K562 (cell line): ENCODE data around the gene NOSTRIN. TPM values are rescaled to one million over a fixed set of nuclear protein-coding genes. Genes with fewer than 3 reads are reported as not detected.
A peak's percentile ranks its signal among the peaks of the same experiment; 100 is the strongest.

Source experiments
- ATF1 ChIP-seq, 2 experiments: fragments of 450-650 bp in 1 of 2; IDR thresholded peaks; 2 replicates each; pipeline ENCODE4 v1.6.1; 2016; ENCODE audit warnings: missing compliant biosample characterization in 1 of 2, missing genetic modification characterization in 1 of 2
- CSDE1 ChIP-seq, 2 experiments: fragments of 450-650 bp; IDR thresholded peaks; 2 replicates each; pipeline ENCODE4 v1.6.1; 2016; ENCODE audit warnings: mild to moderate bottlenecking in 1 of 2
- EP400 ChIP-seq: fragments of 450-650 bp; IDR thresholded peaks from 2 replicates; pipeline ENCODE4 v1.6.1; 2017; ENCODE audit warnings: antibody characterized with exemption, mild to moderate bottlenecking, moderate library complexity
- ERF ChIP-seq: fragments of 450-650 bp; formaldehyde crosslinking; IDR thresholded peaks from 2 replicates; pipeline ENCODE4 v1.4.0; 2020; ENCODE audit warnings: mild to moderate bottlenecking, mixed read lengths
- EWSR1 ChIP-seq: fragments of 450-650 bp; IDR thresholded peaks from 2 replicates; pipeline ENCODE4 v1.6.1; 2018; ENCODE audit warnings: borderline replicate concordance, mild to moderate bottlenecking, low read depth, moderate library complexity; ENCODE audit not compliant: partially characterized antibody
- GATAD2B ChIP-seq: fragments of 450-650 bp; IDR thresholded peaks from 2 replicates; pipeline ENCODE4 v1.6.1; 2017; ENCODE audit warnings: mild to moderate bottlenecking, borderline replicate concordance
- GMEB1 ChIP-seq: fragments of 250-450 bp; sonication (Bioruptor Pico); IDR thresholded peaks from 2 replicates; pipeline ENCODE4 v1.4.0; 2020; ENCODE audit warnings: mild to moderate bottlenecking
- HMGXB4 ChIP-seq: sonication (generic); formaldehyde crosslinking; IDR thresholded peaks from 2 replicates; pipeline ENCODE4 v1.8.1; 2023; ENCODE audit warnings: mild to moderate bottlenecking, missing genetic modification reagents
- NR0B1 ChIP-seq: fragments of 450-650 bp; IDR thresholded peaks from one replicate; pipeline ENCODE4 v1.6.1; 2018; ENCODE audit warnings: mild to moderate bottlenecking, moderate library complexity; ENCODE audit not compliant: partially characterized antibody
- NR2C2 ChIP-seq, 2 experiments: fragments of 200-800 bp in 1 of 2; sonication (Bioruptor generic) in 1 of 2; sonication (generic) in 1 of 2; formaldehyde crosslinking in 1 of 2; IDR thresholded peaks; 2 replicates each; pipeline versions ENCODE4 v1.6.1 to v1.8.0; 2016 to 2022; ENCODE audit warnings: mild to moderate bottlenecking in 1 of 2, missing compliant biosample characterization in 1 of 2, missing genetic modification characterization in 1 of 2, missing genetic modification reagents in 1 of 2
- STAG1 ChIP-seq: sonication (generic); formaldehyde crosslinking; IDR thresholded peaks from 2 replicates; pipeline ENCODE4 v1.5.0; 2020; ENCODE audit warnings: missing genetic modification reagents, borderline replicate concordance
- ZNF280A ChIP-seq: fragments of 450-650 bp; IDR thresholded peaks from 2 replicates; pipeline ENCODE4 v1.6.1; 2018; ENCODE audit warnings: mild to moderate bottlenecking, low read depth; ENCODE audit not compliant: partially characterized antibody
- ZNF79 ChIP-seq: fragments of 250-450 bp; sonication (Bioruptor Pico); IDR thresholded peaks from 2 replicates; pipeline ENCODE4 v1.4.0; 2020; ENCODE audit warnings: low read depth, mild to moderate bottlenecking, moderate library complexity
- ZNF830 ChIP-seq: fragments of 250-450 bp; sonication (Bioruptor Pico); IDR thresholded peaks from 2 replicates; pipeline ENCODE4 v1.5.0; 2021; ENCODE audit warnings: mild to moderate bottlenecking
- polyA plus RNA-seq, 8 experiments: library from polyadenylated mRNA; depleted of rRNA in 4 of 8; stranded (reverse) in 5 of 8; unstranded in 3 of 8; fragments of >200 nt; fragmentation: Nextera tagmentation in 2 of 8; fragmentation: Illumina TruSeq in 1 of 8; extraction: Ambion mirVana in 2 of 8; extraction: Trizol in 1 of 8; gene quantifications; 2 replicates each; pipeline versions ENCODE4 v1.2.1 to v1.2.3, GENCODE V29; 2011 to 2014; ENCODE audit warnings: inconsistent platforms in 1 of 8, missing spikeins in 1 of 8
- total RNA-seq, 7 experiments: library from RNA; depleted of rRNA in 6 of 7; stranded (reverse); fragments of >200 nt in 6 of 7; fragmentation: Illumina TruSeq in 2 of 7; extraction: Trizol in 2 of 7; gene quantifications; 2 replicates each; pipeline versions ENCODE4 v1.2.1 to v1.2.3, GENCODE V29; 2011 to 2021; ENCODE audit warnings: low replicate concordance in 1 of 7

NOSTRIN gene
- total and polyA plus RNA-seq, 9 of the 15 experiments (the other 6 are each of a cell fraction or from before 2014, with no cell fraction given) = 26.7 to 82.9 (median 56.3) TPM

GRCh38 chr2:168773719-168774521, 28.5 kb upstream of the NOSTRIN start (continued):
- no peak; the same call in 1 of the 2 replicates for TF ChIP-seq ZNF79
- peak; percentile 94 for TF ChIP-seq EP400
- TF ChIP-seq NR2C2 (CRISPR knock-in tag; IDR thresholded peaks at IDR 0.05) = no peak
- TF ChIP-seq NR2C2 (tag; IDR thresholded peaks at IDR 0.05) = peak; percentile 7; the same call in 1 of the 2 replicates
- peak; percentile 99 for TF ChIP-seq GATAD2B
- no peak for TF ChIP-seq NR0B1
- TF ChIP-seq CSDE1 (IDR thresholded peaks at IDR 0.05) = no peak
- peak; percentile 27 for TF ChIP-seq GMEB1 (CRISPR knock-in tag)
- no peak for TF ChIP-seq ATF1 (CRISPR knock-in tag; IDR thresholded peaks at IDR 0.05)
- peak; percentile 80 for TF ChIP-seq ATF1 (tag; IDR thresholded peaks at IDR 0.05)
- no peak for TF ChIP-seq HMGXB4 (CRISPR knock-in tag)
- 0 out of 2 replicates have a peak, but pooled peaks have one; percentile 67 for TF ChIP-seq ERF
- no peak for TF ChIP-seq ZNF280A
- no peak for TF ChIP-seq ZNF830 (CRISPR knock-in tag)
- TF ChIP-seq STAG1 (CRISPR knock-in tag) = no peak
- TF ChIP-seq EWSR1 = no peak
